Heart right ventricle (tissue), 16 donors: ENCODE results near the gene TTLL10. TPM values are rescaled to one million over a fixed set of nuclear protein-coding genes. Genes with fewer than 3 reads are reported as not detected.
"Not testable (repeated sequence)": the region's sequence is repeated elsewhere in the genome, so short reads cannot be mapped to it uniquely, and the experiment has no call there.

ENCODE experiments used
- ATAC-seq, 8 donors: fragments of 200-7000 bp; cut with Tn5 transposase; one replicate each; pipeline ENCODE4 v1.9.1; 2020; ENCODE audit warnings: mild to moderate bottlenecking in 8 of 8, moderate library complexity in 8 of 8, moderate number of reproducible peaks in 1 of 8
- DNase-seq, 2 donors: peaks; one replicate each; pipeline ENCODE4 v3.0.0-alpha.2; 2020
- H3K27ac ChIP-seq, 10 donors: fragments of 200-600 bp; sonication (generic) in 2 of 10; one replicate each; pipeline versions ENCODE4 v1.5.0 to v1.8.0; 2020 to 2022; ENCODE audit warnings: mild to moderate bottlenecking in 3 of 10
- H3K27me3 ChIP-seq, 7 donors: fragments of 200-600 bp; one replicate each; pipeline ENCODE4 v1.8.0; 2021 to 2022; ENCODE audit warnings: mild to moderate bottlenecking in 2 of 7
- H3K36me3 ChIP-seq, 9 donors: fragments of 200-600 bp; sonication (generic) in 1 of 9; one replicate each; pipeline versions ENCODE4 v1.5.0 to v1.8.0; 2020 to 2022; ENCODE audit warnings: mild to moderate bottlenecking in 2 of 9
- H3K4me1 ChIP-seq, 9 donors: fragments of 200-600 bp; sonication (generic) in 1 of 9; one replicate each; pipeline versions ENCODE4 v1.5.0 to v1.8.0; 2020 to 2022; ENCODE audit warnings: mild to moderate bottlenecking in 4 of 9
- H3K4me3 ChIP-seq, 10 donors: fragments of 200-600 bp; sonication (generic) in 2 of 10; one replicate each; pipeline versions ENCODE4 v1.5.0 to v1.8.0; 2020 to 2022; ENCODE audit warnings: mild to moderate bottlenecking in 7 of 10, moderate library complexity in 2 of 10
- H3K9me3 ChIP-seq, 11 donors: fragments of 200-600 bp in 10 of 11; sonication (generic) in 2 of 11; one replicate each; pipeline versions ENCODE4 v1.5.0 to v1.8.0; 2013 to 2022; ENCODE audit warnings: mild to moderate bottlenecking in 2 of 11, control low read depth in 1 of 11, moderate library complexity in 1 of 11
- CTCF ChIP-seq, 9 donors: fragments of 200-600 bp; sonication (generic) in 2 of 9; IDR thresholded peaks; one replicate each; pipeline versions ENCODE4 v1.5.0 to v1.8.0; 2021 to 2022; ENCODE audit warnings: antibody characterized with exemption in 9 of 9, mild to moderate bottlenecking in 5 of 9, moderate library complexity in 1 of 9
- WGBS, 2 donors: extraction: QIAGEN DNeasy Blood & Tissue Kit; methylation state at CpG; one replicate each; pipeline ENCODE4 v1.1.7; 2013; ENCODE audit warnings: inconsistent platforms in 1 of 2; 5-methylcytosine and 5-hydroxymethylcytosine counted together
- intact Hi-C, 10 donors: fragments of 100-400 bp; cut with DNase I; formaldehyde crosslinking; loops; one replicate each; pipeline versions ENCODE4 v1.11.1 to v1.14.2; 2022
- polyA plus RNA-seq, 2 donors: library from polyadenylated mRNA; stranded (reverse); fragments of 200-250 nt; gene quantifications; one replicate each; pipeline ENCODE4 v1.2.3, GENCODE V29; 2013
- total RNA-seq, 10 donors: library from RNA; stranded (reverse); fragmentation: NEBNext Ultra II Directional in 3 of 10; extraction: Animal tissue kit (Norgen Biotek cat#: 25700) in 3 of 10; gene quantifications; one replicate each; pipeline versions ENCODE4 v1.2.1 to v1.2.4, GENCODE V29; 2021 to 2023
- donor health status: Arrhythmogenic right ventricular cardiomyopathy.
- donor health status: ischemic (EF 13 %, LVEDD 7.1; RV severe dilation, severe dysfunction).
- donor health status: healthy with polysubstance abuse.
- donor health status: DM: no; HTN: yes; CAD: no.
- donor health status: DM: no; HTN: no; CAD: no.
- donor health status: ischemic (EF 25% LVEDD 6.9; RV normal size, moderate dysfunction).
- donor health status: ischemic (EF 25% LVEDD 5.7; RV mildly dilated, moderate dysfunction).
- donor health status: healthy.
- donor health status: DM: yes; HTN: yes; CAD: no.
- donor health status: Ischemic cardiomyopathy.
- donor health status: ischemic (EF 35%, LVEDD 5.7; RV mildly dilated, moderate dysfunction).
- donor health status: nonischemic (EF 11% LVEDD 7.7; RV severe dilation, severe dysfunction).
- donor health status: DM: yes; HTN: yes; CAD: no.
- donor health status: PGD.
- donor health status: ischemic (EF 29% LVEDD 5.4; RV normal size, mild dysfunction).
- donor health status: nonischemic (EF 23%, LVEDD 6.1; RV moderate dilation, normal function).

Gene TTLL10
- total and polyA plus RNA-seq, 12 donors, result 0.09 to 0.53 (median 0.26) TPM; not detected in 3

- TF ChIP-seq CTCF (IDR thresholded peaks at IDR 0.05), result no peak
- no peak for DNase-seq
- intact Hi-C loops, result no loop called here
- H3K27ac ChIP-seq, result no peak overlapping the region
- WGBS, 2 donors, result 16 to 22% methylated on average over 27 to 36 of the region's 36 CpGs
- no peaks in the 10 kb centered on the region for H3K36me3 ChIP-seq
- H3K4me3 ChIP-seq, result peak overlapping the region in 1 of 10 donors; percentile 18
- H3K9me3 ChIP-seq, result no peaks in the 10 kb centered on the region
- peak in 1 of 8 donors; percentile 7 for ATAC-seq
- peaks cover 0 to 19% (median 0%) of the 10 kb centered on the region in 9 donors for H3K4me1 ChIP-seq
- H3K27me3 ChIP-seq, result peaks cover 0 to 49% (median 36%) of the 10 kb centered on the region in 7 donors
Observed at GRCh38 chr1:1137256-1138045, 36.2 kb upstream of the TTLL10 start.

GRCh38 chr1:1140673-1141072 is 33.0 kb upstream of the TTLL10 start:
- ATAC-seq, result no peak
- H3K27ac ChIP-seq, result no peak overlapping the region
- DNase-seq, result no peak
- 41 to 43% methylated on average over 18 of the region's 18 CpGs for WGBS, 2 donors
- H3K9me3 ChIP-seq, result no peaks in the 10 kb centered on the region
- peaks cover 0 to 65% (median 48%) of the 10 kb centered on the region in 7 donors for H3K27me3 ChIP-seq
- H3K36me3 ChIP-seq, result no peaks in the 10 kb centered on the region
- intact Hi-C loops, result no loop called here
- H3K4me3 ChIP-seq, result no peak overlapping the region
- no peak for TF ChIP-seq CTCF (IDR thresholded peaks at IDR 0.05)
- peaks cover 0 to 8% (median 0%) of the 10 kb centered on the region in 9 donors for H3K4me1 ChIP-seq

GRCh38 chr1:1141244-1141910 is 32.3 kb upstream of the TTLL10 start:
- peaks cover 0 to 67% (median 47%) of the 10 kb centered on the region in 7 donors for H3K27me3 ChIP-seq
- no peaks in the 10 kb centered on the region for H3K9me3 ChIP-seq
- DNase-seq, result no peak
- no peaks in the 10 kb centered on the region for H3K36me3 ChIP-seq
- intact Hi-C loops, result no loop called here
- H3K4me3 ChIP-seq, result no peak overlapping the region
- WGBS, 2 donors, result 35 to 36% methylated on average over 17 to 24 of the region's 25 CpGs
- H3K4me1 ChIP-seq, result peaks cover 0 to 8% (median 0%) of the 10 kb centered on the region in 9 donors
- no peak for ATAC-seq
- TF ChIP-seq CTCF (IDR thresholded peaks at IDR 0.05), result no peak
- H3K27ac ChIP-seq, result no peak overlapping the region

- Histone ChIP-seq H3K4me3 (no peak overlapping the region), H3K27me3 (peaks cover 0 to 64% (median 42%) of the 10 kb centered on the region in 7 donors), H3K9me3 (no peaks in the 10 kb centered on the region), H3K27ac (no peak overlapping the region), H3K36me3 (no peaks in the 10 kb centered on the region), H3K4me1 (peaks cover 0 to 8% (median 0%) of the 10 kb centered on the region in 9 donors)
- intact Hi-C loops, result no loop called here
- 47 to 51% methylated on average over 15 of the region's 15 CpGs for WGBS, 2 donors
- no peak for TF ChIP-seq CTCF (IDR thresholded peaks at IDR 0.05)
- no peak for DNase-seq
- no peak for ATAC-seq
Observed at GRCh38 chr1:1141911-1142250, 31.8 kb upstream of the TTLL10 start.

GRCh38 chr1:1142352-1142751 is 31.3 kb upstream of the TTLL10 start:
- H3K36me3 ChIP-seq, H3K4me3 ChIP-seq, H3K9me3 ChIP-seq, H3K4me1 ChIP-seq, H3K27ac ChIP-seq, intact Hi-C loops, DNase-seq, ATAC-seq: not testable (repeated sequence)
- WGBS, 2 donors, result 31 to 40% methylated on average over 15 of the region's 15 CpGs
- H3K27me3 ChIP-seq, result peaks cover 0 to 59% (median 38%) of the 10 kb centered on the region in 7 donors
